Fibroblast of skin of abdomen (primary cell): ENCODE results near the gene RNPC3. TPM values are rescaled to one million over a fixed set of nuclear protein-coding genes. Genes with fewer than 3 reads are reported as not detected.
A peak's percentile ranks its signal among the peaks of the same experiment; 100 is the strongest.

Experiments
- DNase-seq: peaks from one replicate; pipeline ENCODE4 v3.0.0-alpha.2; 2013
- polyA plus RNA-seq, 2 experiments: library from polyadenylated mRNA; unstranded; fragments of 120-200 nt; gene quantifications; one replicate each; pipeline ENCODE4 v1.2.1, GENCODE V29; 2013; ENCODE audit not compliant: insufficient read length in 2 of 2

Gene RNPC3
- polyA plus RNA-seq (2013, experiment 1 of 2; ENCODE audit: insufficient read length), result 8.6 TPM
- 7.9 TPM for polyA plus RNA-seq (2013, experiment 2 of 2; ENCODE audit: insufficient read length)

GRCh38 chr1:103525607-103526507 is at the start of gene RNPC3:
Gene RNPC3 (plus strand): TSS chr1:103525699. CDS start chr1:103526071, 372 bp downstream.
- peak; percentile 91 for DNase-seq

- DNase-seq, result no peak
Observed at GRCh38 chr1:103477101-103477500, 48.4 kb upstream of the RNPC3 start.

- DNase-seq, result peak; percentile 20
Observed at GRCh38 chr1:103489935-103490334, 35.6 kb upstream of the RNPC3 start.

GRCh38 chr1:103492003-103492625 is 33.4 kb upstream of the RNPC3 start:
- peak; percentile 8 for DNase-seq

GRCh38 chr1:103496014-103496635 is 29.4 kb upstream of the RNPC3 start:
- peak; percentile 60 for DNase-seq

GRCh38 chr1:103497404-103497803 is 28.1 kb upstream of the RNPC3 start:
- DNase-seq, result peak; percentile 1

GRCh38 chr1:103509250-103509649 is 16.2 kb upstream of the RNPC3 start:
- no peak for DNase-seq

- DNase-seq, result peak; percentile 25
Observed at GRCh38 chr1:103513711-103514110, 11.8 kb upstream of the RNPC3 start.

GRCh38 chr1:103514920-103515503 is 10.5 kb upstream of the RNPC3 start:
- DNase-seq, result peak; percentile 56

GRCh38 chr1:103516283-103516682 is 9.2 kb upstream of the RNPC3 start:
- no peak for DNase-seq

GRCh38 chr1:103516693-103517092 is 8.8 kb upstream of the RNPC3 start:
- DNase-seq, result peak; percentile 70

GRCh38 chr1:103517380-103518047 is 8.0 kb upstream of the RNPC3 start:
- DNase-seq, result no peak

- DNase-seq, result no peak
Observed at GRCh38 chr1:103520822-103521221, 4.7 kb upstream of the RNPC3 start.

GRCh38 chr1:103523346-103523745 is 2.2 kb upstream of the RNPC3 start:
- DNase-seq, result no peak

GRCh38 chr1:103525114-103525606 is 339 bp upstream of the RNPC3 start:
- DNase-seq, result peak; percentile 51

GRCh38 chr1:103527331-103527730 is 1.8 kb downstream of the RNPC3 start:
- no peak for DNase-seq

GRCh38 chr1:103529746-103530145 is 4.2 kb downstream of the RNPC3 start:
- DNase-seq, result peak; percentile 9

- DNase-seq, result no peak
Observed at GRCh38 chr1:103538226-103538625, 12.7 kb downstream of the RNPC3 start.

GRCh38 chr1:103541431-103541830 is 15.9 kb downstream of the RNPC3 start:
- no peak for DNase-seq

- no peak for DNase-seq
Observed at GRCh38 chr1:103546496-103546895, 21.0 kb downstream of the RNPC3 start.

GRCh38 chr1:103547840-103548239 is 22.3 kb downstream of the RNPC3 start:
- no peak for DNase-seq

GRCh38 chr1:103560427-103560826 is 34.9 kb downstream of the RNPC3 start:
- DNase-seq, result no peak
